Endothelial cell (in vitro differentiated cells): ENCODE data around the gene PDZRN4. TPM values are rescaled to one million over a fixed set of nuclear protein-coding genes. Genes with fewer than 3 reads are reported as not detected.

Experiments used
- DNase-seq: peaks from one replicate; pipeline ENCODE4 v3.0.0; 2021; ENCODE audit warnings: low spot score
- H3K27ac Mint-ChIP-seq: one replicate; pipeline ENCODE4 v1.8.0; 2021; ENCODE audit warnings: mixed read lengths, inconsistent platforms; ENCODE audit not compliant: unreplicated experiment
- H3K27me3 Mint-ChIP-seq: one replicate; pipeline ENCODE4 v1.8.0; 2021; ENCODE audit warnings: mild to moderate bottlenecking, moderate library complexity, mixed read lengths, inconsistent platforms; ENCODE audit not compliant: unreplicated experiment
- H3K36me3 Mint-ChIP-seq: one replicate; pipeline ENCODE4 v1.8.0; 2021; ENCODE audit warnings: mild to moderate bottlenecking, low read depth, mixed read lengths, inconsistent platforms; ENCODE audit not compliant: unreplicated experiment
- H3K4me1 Mint-ChIP-seq: one replicate; pipeline ENCODE4 v1.8.0; 2021; ENCODE audit warnings: mild to moderate bottlenecking, mixed read lengths, inconsistent platforms; ENCODE audit not compliant: unreplicated experiment
- H3K4me3 Mint-ChIP-seq: one replicate; pipeline ENCODE4 v1.8.0; 2021; ENCODE audit warnings: mild to moderate bottlenecking, mixed read lengths, inconsistent platforms; ENCODE audit not compliant: unreplicated experiment
- H3K9me3 Mint-ChIP-seq: one replicate; pipeline ENCODE4 v1.8.0; 2021; ENCODE audit warnings: mixed read lengths, inconsistent platforms; ENCODE audit not compliant: unreplicated experiment
- CTCF ChIP-seq: fragments of 200-600 bp; sonication (generic); IDR thresholded peaks from one replicate; pipeline ENCODE4 v1.5.0; 2021; ENCODE audit warnings: antibody characterized with exemption; ENCODE audit not compliant: unreplicated experiment
- total RNA-seq: library from RNA; stranded (reverse); fragmentation: NEBNext Ultra II Directional; extraction: Animal tissue kit (Norgen Biotek cat#: 25700); gene quantifications from one replicate; pipeline ENCODE4 v1.2.1, GENCODE V29; 2021; ENCODE audit not compliant: unreplicated experiment

The PDZRN4 gene
- total RNA-seq, 1 donor from 2014 or later: not detected

- Mint-ChIP-seq H3K9me3 (no peaks in the 10 kb centered on the region), H3K4me3 (no peak overlapping the region), H3K27me3 (no peaks in the 10 kb centered on the region), H3K4me1 (peaks cover 5% of the 10 kb centered on the region), H3K27ac (no peak overlapping the region), H3K36me3 (no peaks in the 10 kb centered on the region)
- TF ChIP-seq CTCF: no peak
- no peak for DNase-seq
Observed at GRCh38 chr12:41527062-41527461, 338.9 kb downstream of the PDZRN4 start.

- H3K9me3 Mint-ChIP-seq: no peaks in the 10 kb centered on the region
- H3K27ac Mint-ChIP-seq: no peak overlapping the region
- no peak overlapping the region for H3K4me3 Mint-ChIP-seq
- peaks cover 2% of the 10 kb centered on the region for H3K4me1 Mint-ChIP-seq
- DNase-seq: no peak
- H3K36me3 Mint-ChIP-seq: no peaks in the 10 kb centered on the region
- no peaks in the 10 kb centered on the region for H3K27me3 Mint-ChIP-seq
- no peak for TF ChIP-seq CTCF
Observed at GRCh38 chr12:41527534-41528116, 339.5 kb downstream of the PDZRN4 start.

- no peak overlapping the region for H3K4me3 Mint-ChIP-seq
- H3K36me3 Mint-ChIP-seq: no peaks in the 10 kb centered on the region
- H3K27me3 Mint-ChIP-seq: no peaks in the 10 kb centered on the region
- H3K9me3 Mint-ChIP-seq: no peaks in the 10 kb centered on the region
- no peak for TF ChIP-seq CTCF
- DNase-seq: no peak
- no peaks in the 10 kb centered on the region for H3K4me1 Mint-ChIP-seq
- no peak overlapping the region for H3K27ac Mint-ChIP-seq
Observed at GRCh38 chr12:41528874-41529273, 340.8 kb downstream of the PDZRN4 start.

GRCh38 chr12:41530441-41530840 is 342.3 kb downstream of the PDZRN4 start:
- H3K9me3 Mint-ChIP-seq: no peaks in the 10 kb centered on the region
- no peak overlapping the region for H3K27ac Mint-ChIP-seq
- H3K4me1 Mint-ChIP-seq: peaks cover 2% of the 10 kb centered on the region
- H3K4me3 Mint-ChIP-seq: no peak overlapping the region
- no peaks in the 10 kb centered on the region for H3K36me3 Mint-ChIP-seq
- H3K27me3 Mint-ChIP-seq: no peaks in the 10 kb centered on the region
- DNase-seq: no peak
- no peak for TF ChIP-seq CTCF

GRCh38 chr12:41531147-41531829 is 343.2 kb downstream of the PDZRN4 start:
- Mint-ChIP-seq H3K36me3 (no peaks in the 10 kb centered on the region), H3K4me3 (no peak overlapping the region), H3K27me3 (no peaks in the 10 kb centered on the region), H3K9me3 (no peaks in the 10 kb centered on the region), H3K27ac (no peak overlapping the region), H3K4me1 (peaks cover 2% of the 10 kb centered on the region)
- DNase-seq: no peak
- no peak for TF ChIP-seq CTCF
